Heart right ventricle (tissue), 16 donors: Measurements from ENCODE around the gene GRIK3. TPM values are rescaled to one million over a fixed set of nuclear protein-coding genes. Genes with fewer than 3 reads are reported as not detected.

Source experiments
- ATAC-seq, 8 donors: fragments of 200-7000 bp; cut with Tn5 transposase; one replicate each; pipeline ENCODE4 v1.9.1; 2020; ENCODE audit warnings: mild to moderate bottlenecking in 8 of 8, moderate library complexity in 8 of 8, moderate number of reproducible peaks in 1 of 8
- DNase-seq, 2 donors: peaks; one replicate each; pipeline ENCODE4 v3.0.0-alpha.2; 2020
- H3K27ac ChIP-seq, 10 donors: fragments of 200-600 bp; sonication (generic) in 2 of 10; one replicate each; pipeline versions ENCODE4 v1.5.0 to v1.8.0; 2020 to 2022; ENCODE audit warnings: mild to moderate bottlenecking in 3 of 10
- H3K27me3 ChIP-seq, 7 donors: fragments of 200-600 bp; one replicate each; pipeline ENCODE4 v1.8.0; 2021 to 2022; ENCODE audit warnings: mild to moderate bottlenecking in 2 of 7
- H3K36me3 ChIP-seq, 9 donors: fragments of 200-600 bp; sonication (generic) in 1 of 9; one replicate each; pipeline versions ENCODE4 v1.5.0 to v1.8.0; 2020 to 2022; ENCODE audit warnings: mild to moderate bottlenecking in 2 of 9
- H3K4me1 ChIP-seq, 9 donors: fragments of 200-600 bp; sonication (generic) in 1 of 9; one replicate each; pipeline versions ENCODE4 v1.5.0 to v1.8.0; 2020 to 2022; ENCODE audit warnings: mild to moderate bottlenecking in 4 of 9
- H3K4me3 ChIP-seq, 10 donors: fragments of 200-600 bp; sonication (generic) in 2 of 10; one replicate each; pipeline versions ENCODE4 v1.5.0 to v1.8.0; 2020 to 2022; ENCODE audit warnings: mild to moderate bottlenecking in 7 of 10, moderate library complexity in 2 of 10
- H3K9me3 ChIP-seq, 11 donors: fragments of 200-600 bp in 10 of 11; sonication (generic) in 2 of 11; one replicate each; pipeline versions ENCODE4 v1.5.0 to v1.8.0; 2013 to 2022; ENCODE audit warnings: mild to moderate bottlenecking in 2 of 11, control low read depth in 1 of 11, moderate library complexity in 1 of 11
- WGBS, 2 donors: extraction: QIAGEN DNeasy Blood & Tissue Kit; methylation state at CpG; one replicate each; pipeline ENCODE4 v1.1.7; 2013; ENCODE audit warnings: inconsistent platforms in 1 of 2; 5-methylcytosine and 5-hydroxymethylcytosine counted together
- intact Hi-C, 10 donors: fragments of 100-400 bp; cut with DNase I; formaldehyde crosslinking; loops; one replicate each; pipeline versions ENCODE4 v1.11.1 to v1.14.2; 2022
- polyA plus RNA-seq, 2 donors: library from polyadenylated mRNA; stranded (reverse); fragments of 200-250 nt; gene quantifications; one replicate each; pipeline ENCODE4 v1.2.3, GENCODE V29; 2013
- total RNA-seq, 10 donors: library from RNA; stranded (reverse); fragmentation: NEBNext Ultra II Directional in 3 of 10; extraction: Animal tissue kit (Norgen Biotek cat#: 25700) in 3 of 10; gene quantifications; one replicate each; pipeline versions ENCODE4 v1.2.1 to v1.2.4, GENCODE V29; 2021 to 2023
- TF ChIP-seq, protein P1 (sequence below), 9 donors: fragments of 200-600 bp; sonication (generic) in 2 of 9; IDR thresholded peaks; one replicate each; pipeline versions ENCODE4 v1.5.0 to v1.8.0; 2021 to 2022; ENCODE audit warnings: antibody characterized with exemption in 9 of 9, mild to moderate bottlenecking in 5 of 9, moderate library complexity in 1 of 9
- donor health status: Arrhythmogenic right ventricular cardiomyopathy.
- donor health status: ischemic (EF 13 %, LVEDD 7.1; RV severe dilation, severe dysfunction).
- donor health status: healthy with polysubstance abuse.
- donor health status: DM: no; HTN: yes; CAD: no.
- donor health status: DM: no; HTN: no; CAD: no.
- donor health status: ischemic (EF 25% LVEDD 6.9; RV normal size, moderate dysfunction).
- donor health status: ischemic (EF 25% LVEDD 5.7; RV mildly dilated, moderate dysfunction).
- donor health status: healthy.
- donor health status: DM: yes; HTN: yes; CAD: no.
- donor health status: Ischemic cardiomyopathy.
- donor health status: ischemic (EF 35%, LVEDD 5.7; RV mildly dilated, moderate dysfunction).
- donor health status: nonischemic (EF 11% LVEDD 7.7; RV severe dilation, severe dysfunction).
- donor health status: DM: yes; HTN: yes; CAD: no.
- donor health status: PGD.
- donor health status: ischemic (EF 29% LVEDD 5.4; RV normal size, mild dysfunction).
- donor health status: nonischemic (EF 23%, LVEDD 6.1; RV moderate dilation, normal function).

GRIK3 gene
- total and polyA plus RNA-seq, 12 donors, result 0.10 to 1.1 (median 0.27) TPM

DNA sequence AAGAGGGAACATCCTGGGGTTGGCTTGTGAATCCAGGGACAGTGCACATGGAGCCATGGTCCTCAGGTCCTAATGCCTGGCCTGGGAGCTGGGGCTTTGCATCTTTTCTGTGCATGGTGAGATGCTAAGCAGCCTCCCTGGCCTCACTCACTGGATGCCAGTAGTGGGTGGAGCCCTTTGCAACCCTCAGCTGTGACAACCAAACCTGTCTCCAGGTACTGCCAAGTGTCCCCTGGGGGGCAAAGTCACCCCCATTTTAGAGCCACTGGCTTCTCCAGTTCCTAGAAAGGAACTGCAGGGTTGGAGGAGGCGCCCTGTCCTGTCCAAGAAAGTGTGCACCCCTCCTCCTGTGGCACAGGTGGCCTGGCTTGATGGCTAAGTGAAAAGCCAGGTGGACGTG, 44.6 kb upstream of the GRIK3 start:
- DNase-seq (no peak), ATAC-seq (no peak)
- Histone ChIP-seq H3K4me1 (no peaks in the 10 kb centered on the region), H3K9me3 (no peaks in the 10 kb centered on the region), H3K4me3 (no peak overlapping the region), H3K36me3 (no peaks in the 10 kb centered on the region), H3K27ac (no peak overlapping the region), H3K27me3 (peaks cover 0 to 38% (median 7%) of the 10 kb centered on the region in 7 donors)
- TF ChIP-seq, protein P1, sequence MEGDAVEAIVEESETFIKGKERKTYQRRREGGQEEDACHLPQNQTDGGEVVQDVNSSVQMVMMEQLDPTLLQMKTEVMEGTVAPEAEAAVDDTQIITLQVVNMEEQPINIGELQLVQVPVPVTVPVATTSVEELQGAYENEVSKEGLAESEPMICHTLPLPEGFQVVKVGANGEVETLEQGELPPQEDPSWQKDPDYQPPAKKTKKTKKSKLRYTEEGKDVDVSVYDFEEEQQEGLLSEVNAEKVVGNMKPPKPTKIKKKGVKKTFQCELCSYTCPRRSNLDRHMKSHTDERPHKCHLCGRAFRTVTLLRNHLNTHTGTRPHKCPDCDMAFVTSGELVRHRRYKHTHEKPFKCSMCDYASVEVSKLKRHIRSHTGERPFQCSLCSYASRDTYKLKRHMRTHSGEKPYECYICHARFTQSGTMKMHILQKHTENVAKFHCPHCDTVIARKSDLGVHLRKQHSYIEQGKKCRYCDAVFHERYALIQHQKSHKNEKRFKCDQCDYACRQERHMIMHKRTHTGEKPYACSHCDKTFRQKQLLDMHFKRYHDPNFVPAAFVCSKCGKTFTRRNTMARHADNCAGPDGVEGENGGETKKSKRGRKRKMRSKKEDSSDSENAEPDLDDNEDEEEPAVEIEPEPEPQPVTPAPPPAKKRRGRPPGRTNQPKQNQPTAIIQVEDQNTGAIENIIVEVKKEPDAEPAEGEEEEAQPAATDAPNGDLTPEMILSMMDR (IDR thresholded peaks at IDR 0.05), result no peak
- intact Hi-C loops, result no loop called here
- 77 to 81% methylated on average over 2 of the region's 2 CpGs for WGBS, 2 donors

DNA sequence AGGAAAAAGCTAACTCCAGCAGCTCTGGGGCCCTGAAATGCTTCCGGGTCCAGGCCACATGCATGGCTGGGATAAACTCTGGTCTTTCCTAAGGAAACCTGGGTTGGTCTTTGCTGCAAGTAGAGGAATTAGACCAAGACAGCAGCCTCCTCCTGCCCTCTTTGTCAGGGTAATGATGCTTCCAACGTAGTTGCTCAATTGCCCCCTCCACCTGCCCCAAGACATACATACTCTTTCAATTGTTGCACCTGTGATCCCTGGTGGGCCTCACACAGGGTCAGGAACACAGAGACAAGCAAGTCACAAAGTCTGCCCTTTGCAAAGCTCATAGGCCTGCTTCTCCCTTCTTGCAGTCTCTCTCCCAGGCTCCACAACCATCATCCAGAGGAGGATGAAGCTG, 41.9 kb upstream of the GRIK3 start:
- Histone ChIP-seq H3K4me1 (peaks cover 0 to 7% (median 0%) of the 10 kb centered on the region in 9 donors), H3K27ac (no peak overlapping the region), H3K4me3 (no peak overlapping the region), H3K9me3 (no peaks in the 10 kb centered on the region), H3K36me3 (no peaks in the 10 kb centered on the region), H3K27me3 (peaks cover 0 to 41% (median 6%) of the 10 kb centered on the region in 7 donors)
- intact Hi-C loops, result no loop called here
- ATAC-seq, result no peak
- 53 to 73% methylated on average over 2 of the region's 2 CpGs for WGBS, 2 donors
- DNase-seq, result no peak
- TF ChIP-seq, protein P1 (IDR thresholded peaks at IDR 0.05), result no peak

DNA sequence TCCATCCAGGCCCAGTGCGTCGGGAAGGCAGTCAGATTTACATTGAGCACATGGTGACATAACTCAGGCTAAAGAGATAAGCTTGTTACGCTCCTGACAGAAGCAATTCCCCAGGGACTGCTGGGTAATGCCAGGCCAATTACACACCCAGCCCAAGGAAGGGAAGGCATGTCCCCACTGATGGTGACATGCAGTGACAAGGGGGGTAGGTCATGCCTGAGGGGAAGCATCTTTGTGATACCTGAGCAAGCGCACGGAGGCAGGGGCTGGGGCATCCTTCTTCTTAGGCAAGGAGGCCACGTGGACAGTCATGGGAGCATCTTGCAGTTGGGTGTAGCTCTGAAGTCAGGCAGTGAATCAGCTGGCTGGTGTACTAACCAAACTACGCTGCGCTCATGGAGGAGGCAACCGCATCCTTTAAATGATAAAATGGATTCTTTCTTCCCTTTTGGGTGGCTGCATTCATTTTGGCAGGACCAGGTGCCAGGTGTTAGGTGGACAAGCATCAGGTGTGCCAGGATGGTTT, 39.6 kb upstream of the GRIK3 start:
- H3K4me3 ChIP-seq, result no peak overlapping the region
- H3K36me3 ChIP-seq, result no peaks in the 10 kb centered on the region
- peaks cover 0 to 7% (median 0%) of the 10 kb centered on the region in 9 donors for H3K4me1 ChIP-seq
- H3K27ac ChIP-seq, result no peak overlapping the region
- peaks cover 0 to 57% (median 17%) of the 10 kb centered on the region in 7 donors for H3K27me3 ChIP-seq
- ATAC-seq (no peak), DNase-seq (no peak)
- WGBS, 2 donors, result 59 to 62% methylated on average over 9 of the region's 9 CpGs
- intact Hi-C loops, result no loop called here
- TF ChIP-seq, protein P1 (IDR thresholded peaks at IDR 0.05), result no peak
- no peaks in the 10 kb centered on the region for H3K9me3 ChIP-seq

DNA sequence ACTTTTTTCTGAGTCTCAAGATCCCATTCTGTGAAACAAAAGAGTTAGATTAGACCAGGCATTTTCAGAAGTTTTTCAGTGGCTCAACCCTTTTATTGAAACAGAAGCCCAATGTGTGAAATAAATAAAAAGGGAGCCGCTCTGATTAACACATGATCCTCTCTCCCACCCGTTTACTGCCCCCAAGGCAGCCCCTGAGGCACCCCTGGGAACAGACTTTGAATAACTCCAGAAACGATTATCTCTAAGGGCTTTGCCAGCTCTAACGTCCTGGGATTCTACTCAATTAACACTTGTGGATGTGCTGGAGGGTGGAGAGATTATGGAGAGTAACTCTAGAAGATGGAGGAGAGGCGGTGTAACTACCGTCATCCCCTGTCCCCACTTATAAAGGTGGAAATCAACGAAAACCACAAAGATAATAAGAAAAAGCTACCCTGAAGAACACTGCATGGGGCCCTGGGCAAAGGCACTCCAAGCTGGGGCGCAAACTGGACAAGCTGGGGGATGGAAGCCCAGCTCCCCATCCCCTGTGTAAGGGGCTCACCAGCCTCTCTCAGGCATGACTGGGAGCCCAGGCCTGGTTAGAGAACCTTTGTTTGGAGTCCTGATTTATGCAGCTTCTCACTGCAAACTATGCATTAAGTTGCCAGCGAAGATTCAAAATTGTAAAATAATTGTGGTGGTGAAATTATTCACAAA, 39.0 kb upstream of the GRIK3 start:
- Histone ChIP-seq H3K4me3 (no peak overlapping the region), H3K4me1 (peaks cover 0 to 7% (median 0%) of the 10 kb centered on the region in 9 donors), H3K27me3 (peaks cover 0 to 61% (median 23%) of the 10 kb centered on the region in 7 donors), H3K36me3 (no peaks in the 10 kb centered on the region), H3K9me3 (no peaks in the 10 kb centered on the region), H3K27ac (no peak overlapping the region)
- WGBS, 2 donors, result 53 to 56% methylated on average over 9 of the region's 9 CpGs
- no peak for DNase-seq
- no peak for ATAC-seq
- intact Hi-C loops, result no loop called here
- TF ChIP-seq, protein P1 (IDR thresholded peaks at IDR 0.05), result no peak
